Aorta (tissue), 5 donors: ENCODE results near the gene KRTAP4-2. TPM values are rescaled to one million over a fixed set of nuclear protein-coding genes. Genes with fewer than 3 reads are reported as not detected.
"Not testable (repeated sequence)": the region's sequence is repeated elsewhere in the genome, so short reads cannot be mapped to it uniquely, and the experiment has no call there.

Experiments used
- ATAC-seq: fragments of 200-7000 bp; cut with Tn5 transposase; one replicate; pipeline ENCODE4 v1.9.1; 2022; ENCODE audit warnings: moderate library complexity; ENCODE audit not compliant: low FRiP score
- DNase-seq, 2 donors: peaks; one replicate each; pipeline ENCODE4 v3.0.0-alpha.2; 2020
- H3K27ac ChIP-seq, 2 donors: one replicate each; pipeline ENCODE4 v1.5.1; 2013; ENCODE audit warnings: low read length in 2 of 2, mild to moderate bottlenecking in 2 of 2, moderate library complexity in 2 of 2, control low read depth in 1 of 2, inconsistent platforms in 1 of 2, low read depth in 1 of 2
- H3K27me3 ChIP-seq, 2 donors: one replicate each; pipeline ENCODE4 v1.6.1; 2013; ENCODE audit warnings: control low read depth in 1 of 2, low read length in 1 of 2, mild to moderate bottlenecking in 1 of 2, moderate library complexity in 1 of 2; ENCODE audit not compliant: insufficient read depth in 2 of 2, control insufficient read depth in 1 of 2
- H3K36me3 ChIP-seq, 2 donors: one replicate each; pipeline ENCODE4 v1.6.1; 2013; ENCODE audit warnings: control low read depth in 1 of 2, low read length in 1 of 2, mild to moderate bottlenecking in 1 of 2; ENCODE audit not compliant: insufficient read depth in 2 of 2, control insufficient read depth in 1 of 2
- H3K4me1 ChIP-seq, 2 donors: one replicate each; pipeline ENCODE4 v1.6.1; 2013; ENCODE audit warnings: low read length in 2 of 2, control low read depth in 1 of 2, mild to moderate bottlenecking in 1 of 2, moderate library complexity in 1 of 2; ENCODE audit not compliant: insufficient read depth in 2 of 2, control insufficient read depth in 1 of 2
- H3K4me3 ChIP-seq, 2 donors: one replicate each; pipeline ENCODE4 v1.5.1; 2013; ENCODE audit warnings: low read length in 2 of 2, control low read depth in 1 of 2, mild to moderate bottlenecking in 1 of 2
- H3K9me3 ChIP-seq: one replicate; pipeline ENCODE4 v1.6.1; 2013; ENCODE audit warnings: mild to moderate bottlenecking, low read length; ENCODE audit not compliant: control insufficient read depth
- WGBS, 2 donors: extraction: QIAGEN DNeasy Blood & Tissue Kit; methylation state at CpG; one replicate each; pipeline ENCODE4 v1.1.7; 2013; 5-methylcytosine and 5-hydroxymethylcytosine counted together
- intact Hi-C, 2 donors: fragments of 100-400 bp; cut with DNase I; formaldehyde crosslinking; loops; one replicate each; pipeline versions ENCODE4 v1.14.2 to v1.15.0; 2022
- long read RNA-seq, 2 donors: library from polyadenylated mRNA; unstranded; transcript quantifications; one replicate each; pipeline ENCODE4 v2.0.0, GENCODE V29; 2020 to 2021
- polyA plus RNA-seq, 2 donors: library from polyadenylated mRNA; stranded (reverse); fragments of 200-250 nt; gene quantifications; one replicate each; pipeline ENCODE4 v1.2.3, GENCODE V29; 2013
- total RNA-seq, 2 donors: library from RNA; stranded (reverse); fragmentation: NEBNext Ultra II Directional; extraction: Animal tissue kit (Norgen Biotek cat#: 25700); gene quantifications; one replicate each; pipeline ENCODE4 v1.2.1, GENCODE V29; 2021
- donor health status: healthy with polysubstance abuse.
- donor health status: Bipolar disorder and iron deficiency.
- donor health status: DM: no; HTN: no; CAD: no.
- donor health status: DM: no; HTN: no; CAD: no.
- donor health status: DM: yes; HTN: yes; CAD: no.

Gene KRTAP4-2
- not detected for total RNA-seq
- polyA plus RNA-seq = not detected
- long read RNA-seq, donor 1 = 0 reads
- long read RNA-seq, donor 2 = 0 reads

DNA sequence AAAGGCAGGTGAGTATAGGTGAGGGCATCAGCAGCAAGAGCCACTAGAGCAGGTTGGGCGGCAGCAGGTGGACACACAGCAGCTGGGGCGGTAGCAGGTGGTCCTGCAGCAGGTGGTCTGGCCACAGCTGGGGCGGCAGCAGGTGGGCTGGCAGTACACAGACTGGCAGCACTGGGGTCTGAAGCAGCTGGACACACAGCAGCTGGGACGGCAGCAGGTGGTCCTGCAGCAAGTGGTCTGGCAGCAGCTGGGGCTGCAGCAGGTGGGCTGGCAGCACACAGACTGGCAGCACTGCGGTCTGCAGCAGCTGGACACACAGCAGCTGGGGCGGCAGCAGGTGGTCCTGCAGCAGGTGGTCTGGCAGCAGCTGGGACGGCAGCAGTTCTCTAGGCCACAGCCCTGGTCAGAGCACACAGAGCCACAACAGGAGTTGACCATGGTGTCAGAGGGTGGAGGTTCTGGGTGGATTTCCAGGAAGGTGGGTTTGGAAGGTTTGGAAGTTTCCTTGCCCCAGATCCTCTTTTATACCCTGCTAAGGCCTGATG lies at the start of gene KRTAP4-2:
KRTAP4-2 (minus strand) TSS at position 495 of the 545 bp plus-strand sequence; CDS start at position 438, 57 bp downstream.
- DNase-seq = no peak
- H3K9me3 ChIP-seq = peaks cover 1% of the 10 kb centered on the region
- no peak within 1 kb of the TSS for H3K4me3 ChIP-seq
- no peaks in the 10 kb centered on the region for H3K36me3 ChIP-seq
- WGBS, 2 donors = 85 to 86% methylated on average over 7 of the region's 7 CpGs
- no peak within 1 kb of the TSS for H3K27ac ChIP-seq
- no peaks in the 10 kb centered on the region for H3K27me3 ChIP-seq
- H3K4me1 ChIP-seq = peaks cover 0 to 1% of the 10 kb centered on the region in 2 donors
- ATAC-seq = no peak
- intact Hi-C loops = no loop called here

GRCh38 chr17:41226598-41227095 lies 48.6 kb upstream of the KRTAP4-2 start, which contains the start of gene KRTAP9-2:
Gene KRTAP9-2 (plus strand): TSS chr17:41226648. CDS start chr17:41226655, 7 bp downstream.
- WGBS, 2 donors = 60 to 64% methylated on average over 2 to 4 of the region's 4 CpGs
- intact Hi-C loops = not testable (repeated sequence)

DNA sequence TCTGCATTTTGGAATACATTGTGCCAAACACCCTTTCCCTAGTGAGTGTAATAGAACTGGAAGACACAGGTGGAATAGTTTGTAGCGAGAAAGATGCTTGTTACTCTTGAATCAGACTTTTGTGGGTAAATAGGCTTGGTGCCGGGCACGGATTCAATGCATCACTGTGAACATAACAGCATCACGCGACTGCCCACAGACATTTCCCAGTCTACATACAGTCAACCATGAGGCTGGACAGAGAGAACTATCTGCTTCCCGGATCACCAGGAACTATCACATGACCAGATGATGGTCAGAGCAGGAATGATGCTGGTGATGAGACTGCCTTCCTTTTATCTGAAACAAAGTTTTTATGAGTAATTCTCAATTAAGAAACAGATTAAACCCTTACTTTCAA lies 48.0 kb upstream of the KRTAP4-2 start:
- Histone ChIP-seq H3K27ac (no peak overlapping the region), H3K27me3 (no peaks in the 10 kb centered on the region), H3K4me1 (no peaks in the 10 kb centered on the region), H3K36me3 (no peaks in the 10 kb centered on the region), H3K4me3 (no peak overlapping the region), H3K9me3 (no peaks in the 10 kb centered on the region)
- intact Hi-C loops = no loop called here
- no peak for ATAC-seq
- no peak for DNase-seq
- WGBS, 2 donors = 93% methylated on average over 6 of the region's 6 CpGs

More at GRCh38 chr17:41226598-41227095, 48.6 kb upstream of the KRTAP4-2 start, which contains the start of gene KRTAP9-2:
- not testable (repeated sequence) for DNase-seq, ATAC-seq, H3K4me3 ChIP-seq, H3K9me3 ChIP-seq, H3K36me3 ChIP-seq, H3K4me1 ChIP-seq, H3K27me3 ChIP-seq, H3K27ac ChIP-seq

DNA sequence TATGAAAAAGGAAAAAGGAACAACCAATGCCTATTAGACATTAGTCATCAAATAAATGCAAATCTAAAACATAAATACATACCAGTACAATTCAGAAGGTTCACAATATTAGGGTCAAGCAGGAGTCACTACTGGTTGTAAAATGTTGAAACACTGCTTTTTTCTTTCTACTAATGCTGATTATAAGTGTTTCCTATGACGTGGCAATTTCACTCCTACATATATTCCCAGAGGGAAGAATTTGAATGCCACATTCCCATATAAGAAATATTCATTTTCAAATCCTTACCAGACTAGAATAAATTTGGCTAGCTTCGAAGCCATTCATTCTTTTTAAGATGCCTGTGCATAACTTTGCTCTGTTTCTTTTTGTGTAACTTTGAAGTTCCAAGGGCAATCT lies 45.8 kb upstream of the KRTAP4-2 start:
- Histone ChIP-seq H3K9me3 (no peaks in the 10 kb centered on the region), H3K27me3 (no peaks in the 10 kb centered on the region), H3K4me3 (no peak overlapping the region), H3K36me3 (no peaks in the 10 kb centered on the region), H3K27ac (no peak overlapping the region), H3K4me1 (no peaks in the 10 kb centered on the region)
- no peak for DNase-seq
- ATAC-seq = no peak
- 32 to 40% methylated on average over 2 of the region's 2 CpGs for WGBS, 2 donors
- intact Hi-C loops = no loop called here

DNA sequence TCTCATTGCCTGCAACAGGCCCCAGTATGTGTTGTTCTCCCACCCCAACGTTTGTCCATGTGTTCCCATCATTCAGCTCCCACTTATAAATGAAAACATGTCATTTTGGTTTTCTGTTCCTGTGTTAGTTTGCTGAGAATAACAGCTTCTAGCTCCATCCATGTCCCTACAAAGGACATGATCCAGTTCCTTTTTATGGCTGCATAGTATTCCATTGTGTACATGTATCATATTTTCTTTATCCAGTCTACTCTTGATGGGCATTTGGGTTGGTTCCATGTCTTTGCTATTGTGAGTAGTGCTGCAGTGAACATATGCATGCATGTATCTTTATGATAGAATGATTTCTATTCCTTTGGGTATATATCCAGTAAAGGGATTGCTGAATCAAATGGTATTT lies 37.7 kb upstream of the KRTAP4-2 start:
- no peaks in the 10 kb centered on the region for H3K9me3 ChIP-seq
- no peaks in the 10 kb centered on the region for H3K4me1 ChIP-seq
- H3K36me3 ChIP-seq = no peaks in the 10 kb centered on the region
- WGBS, 2 donors = 51 to 55% methylated on average over 1 of the region's 1 CpG
- H3K27ac ChIP-seq = no peak overlapping the region
- H3K4me3 ChIP-seq = no peak overlapping the region
- H3K27me3 ChIP-seq = no peaks in the 10 kb centered on the region
- intact Hi-C loops = no loop called here
- DNase-seq (no peak), ATAC-seq (no peak)

GRCh38 chr17:41212524-41213169 lies 34.6 kb upstream of the KRTAP4-2 start:
- Histone ChIP-seq H3K4me3 (no peak overlapping the region), H3K36me3 (no peaks in the 10 kb centered on the region), H3K27ac (no peak overlapping the region), H3K9me3 (peaks cover 2% of the 10 kb centered on the region), H3K27me3 (no peaks in the 10 kb centered on the region), H3K4me1 (no peaks in the 10 kb centered on the region)
- DNase-seq (no peak), ATAC-seq (no peak)
- intact Hi-C loops = no loop called here
- 60 to 63% methylated on average over 7 of the region's 7 CpGs for WGBS, 2 donors

DNA sequence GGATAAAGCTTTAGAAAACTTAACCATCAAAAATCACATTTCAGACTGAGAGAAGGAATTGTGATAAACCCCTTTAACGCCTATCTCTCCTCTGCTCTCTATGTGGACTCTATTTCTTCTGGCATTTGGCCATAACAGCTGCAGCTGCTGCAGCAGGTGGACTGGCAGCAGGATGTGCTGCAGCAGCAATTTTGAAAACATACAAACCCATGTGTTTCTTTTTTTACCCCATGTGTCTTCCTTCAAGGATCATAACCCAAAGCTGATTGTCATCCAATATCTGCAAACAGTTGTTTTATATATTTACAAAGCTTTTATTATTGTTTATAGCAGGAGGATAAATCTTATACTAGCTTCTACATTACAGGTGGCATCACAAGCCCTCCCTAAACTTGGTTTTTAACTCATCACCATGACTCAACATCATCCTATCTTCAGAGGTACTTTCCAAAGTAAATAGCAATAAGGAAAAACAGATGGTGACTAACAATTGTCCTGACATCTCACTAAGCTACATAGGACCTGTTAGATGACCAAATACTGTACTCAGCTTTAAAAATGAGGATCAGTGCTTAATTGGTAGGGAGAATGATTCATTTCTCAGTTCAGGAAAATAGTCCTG lies 33.9 kb upstream of the KRTAP4-2 start:
- 35 to 51% methylated on average over 1 of the region's 1 CpG for WGBS, 2 donors
- Histone ChIP-seq H3K27ac (no peak overlapping the region), H3K9me3 (peaks cover 2% of the 10 kb centered on the region), H3K4me1 (no peaks in the 10 kb centered on the region), H3K27me3 (no peaks in the 10 kb centered on the region), H3K4me3 (no peak overlapping the region), H3K36me3 (no peaks in the 10 kb centered on the region)
- DNase-seq (no peak), ATAC-seq (no peak)
- intact Hi-C loops = no loop called here

- Histone ChIP-seq H3K27ac (no peak overlapping the region), H3K9me3 (no peaks in the 10 kb centered on the region), H3K4me1 (no peaks in the 10 kb centered on the region), H3K4me3 (no peak overlapping the region), H3K27me3 (no peaks in the 10 kb centered on the region), H3K36me3 (no peaks in the 10 kb centered on the region)
- DNase-seq (no peak), ATAC-seq (no peak)
- WGBS, 2 donors = 62 to 67% methylated on average over 5 of the region's 5 CpGs
- intact Hi-C loops = no loop called here
Measured at GRCh38 chr17:41199421-41200078, 21.5 kb upstream of the KRTAP4-2 start.
